ENCODE results near the gene FAM204A.

The FAM204A gene

DNA sequence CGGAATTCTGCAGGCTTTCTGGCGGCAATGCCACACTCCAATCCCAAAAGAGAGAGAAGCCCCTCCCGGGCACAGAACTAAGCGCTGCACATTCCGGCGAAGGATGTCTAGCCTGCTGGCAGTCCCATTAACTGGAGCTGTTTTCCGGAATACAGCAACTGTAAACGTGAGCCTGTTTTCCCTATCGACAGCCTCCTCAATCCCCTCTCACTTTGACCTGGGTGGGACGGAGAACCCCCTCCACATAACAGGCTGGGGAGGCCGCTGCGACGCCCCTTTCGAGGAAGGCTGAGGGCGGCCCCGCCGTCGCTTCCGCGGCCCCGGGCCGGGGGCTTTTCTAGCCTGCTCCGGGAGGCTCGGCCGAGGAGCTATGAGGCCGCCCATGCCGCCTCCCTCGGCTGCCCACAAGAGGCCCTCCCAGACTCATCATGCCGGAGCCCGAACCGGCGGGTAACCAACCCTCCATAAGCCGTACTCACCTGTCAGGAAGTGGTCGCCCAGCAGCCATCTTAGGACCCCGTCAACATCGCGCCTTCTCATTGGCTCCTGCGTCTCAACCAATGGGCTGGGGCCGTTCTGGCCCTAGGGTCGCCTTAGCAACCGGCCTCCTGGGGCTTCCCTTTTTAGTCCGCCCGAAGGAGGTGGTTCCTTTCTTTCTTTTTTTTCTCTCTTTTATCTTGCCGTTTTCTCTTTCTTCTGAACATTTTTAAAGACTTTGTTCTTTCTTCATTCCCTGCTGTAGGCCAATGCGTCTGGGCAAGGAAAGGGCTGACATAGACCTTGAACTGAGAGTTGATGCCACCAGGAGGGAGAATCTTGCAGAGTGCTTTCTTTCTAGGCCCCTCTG lies at the start of gene FAM204A:
FAM204A (minus strand) TSS at position 534 of the 847 bp plus-strand sequence. CDS start 5,909 bp downstream, outside the sequence.
- peak; percentile 83 to 84 for DNase-seq (ENCODE audit: low read depth in 2 of 2)

DNA sequence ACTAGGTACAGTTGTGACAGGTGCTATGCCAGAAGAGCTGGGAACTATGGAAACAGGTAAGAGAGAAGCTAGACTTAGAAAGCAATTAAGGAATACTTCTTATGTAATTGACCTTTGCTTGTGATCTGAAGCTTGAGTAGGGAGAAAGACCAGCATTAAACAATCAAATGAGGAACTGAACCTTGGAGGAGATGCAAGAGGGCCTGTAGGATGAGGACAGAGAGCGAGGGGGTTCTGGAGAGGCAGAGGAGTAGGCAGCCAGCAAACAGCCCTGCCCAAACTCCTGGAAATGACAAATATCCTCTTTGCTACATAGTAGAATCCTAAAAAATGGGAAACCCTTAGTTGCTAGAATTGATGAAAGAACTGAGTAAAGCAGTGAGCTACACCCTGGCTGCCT lies 41.6 kb upstream of the FAM204A start:
- DNase-seq (ENCODE audit: low read depth in 2 of 2) = no peak

DNA sequence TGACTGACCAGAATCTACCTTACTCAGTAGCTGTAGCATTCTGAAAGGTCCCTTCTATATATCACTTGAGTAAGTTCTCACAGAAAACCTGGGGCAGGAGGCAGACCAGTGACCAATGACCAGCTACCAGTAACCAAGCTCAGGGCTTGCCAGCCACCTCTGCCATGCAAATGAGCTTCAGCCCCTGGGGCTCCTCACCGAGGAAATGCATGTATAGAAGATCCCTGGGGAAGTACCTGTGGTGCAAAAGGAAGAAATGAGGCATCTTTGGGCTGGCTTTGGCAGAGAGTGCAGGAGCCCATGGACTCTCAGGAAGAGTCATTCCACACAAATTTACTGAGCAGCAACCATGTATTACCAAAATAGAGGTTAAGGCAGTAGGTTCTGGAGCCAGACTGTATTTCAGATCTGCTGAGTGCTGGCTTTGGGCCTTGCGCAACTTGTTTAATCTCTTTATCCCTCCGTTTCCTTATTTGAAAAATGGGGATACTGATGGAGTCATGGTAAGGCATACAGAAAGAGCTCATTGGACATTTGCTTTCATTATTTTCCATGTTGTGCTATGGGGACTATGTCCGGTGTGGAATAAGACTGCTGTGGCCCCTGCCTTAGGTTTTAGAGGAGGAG lies 41.1 kb upstream of the FAM204A start:
- no peak for DNase-seq (ENCODE audit: low read depth in 2 of 2)

DNA sequence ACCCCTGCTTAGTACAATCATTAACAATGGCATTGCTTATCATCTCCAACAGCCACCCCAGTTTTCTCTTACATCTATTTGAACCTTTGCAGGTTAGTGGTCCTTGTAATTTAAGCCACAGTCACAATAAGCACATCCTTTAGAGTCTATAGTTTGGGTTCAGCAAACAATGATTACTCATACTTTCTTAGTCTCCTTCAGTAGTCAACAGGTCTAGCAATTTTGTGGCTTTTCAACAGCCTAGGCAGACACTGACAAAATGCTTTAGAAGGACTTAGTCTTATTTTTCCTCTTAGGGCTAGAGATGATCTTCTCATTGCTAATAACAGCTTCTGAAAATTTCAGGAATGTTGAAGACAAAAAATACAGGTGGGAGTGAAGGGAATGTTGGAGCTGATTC lies 32.3 kb upstream of the FAM204A start:
- DNase-seq (ENCODE audit: low read depth in 2 of 2) = no peak

DNA sequence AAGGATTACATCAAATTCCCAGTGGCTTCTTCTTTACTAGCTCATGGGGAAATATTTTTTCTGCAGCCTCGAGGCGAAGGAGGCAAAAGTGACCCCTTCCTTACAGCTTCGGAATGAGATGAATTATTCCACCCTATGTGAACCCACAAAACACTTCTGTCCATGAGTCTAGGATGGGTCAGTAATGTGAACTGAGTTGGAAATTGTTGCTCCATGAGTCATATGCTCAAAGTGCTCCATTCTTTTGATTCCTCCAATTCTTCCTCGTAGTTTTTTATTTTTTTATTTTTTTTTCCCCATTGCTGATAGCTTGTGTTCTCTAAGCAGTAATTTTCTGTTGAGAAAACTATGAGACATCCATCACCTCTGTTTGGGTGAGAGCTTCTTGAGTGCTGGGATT lies 31.7 kb upstream of the FAM204A start:
- peak; percentile 55 to 58 for DNase-seq (ENCODE audit: low read depth in 2 of 2)

DNA sequence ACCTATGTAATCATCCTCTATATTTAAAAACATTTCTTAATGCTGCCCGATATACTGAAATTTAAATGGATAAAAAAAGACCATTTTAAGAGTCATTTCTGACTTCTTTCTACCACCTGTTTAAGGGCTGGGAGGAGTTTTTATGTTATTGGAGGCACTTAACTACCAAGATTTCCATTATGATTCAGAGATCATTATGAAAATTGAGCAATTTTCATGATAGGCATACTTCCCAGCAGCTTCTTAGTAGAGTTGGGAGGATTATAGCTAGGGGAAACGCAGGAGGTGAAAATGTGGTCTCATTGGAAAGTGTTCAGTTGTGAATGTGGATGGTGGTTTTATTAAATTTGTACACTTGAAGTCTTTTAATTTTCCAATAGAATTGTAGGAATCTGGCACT lies 28.4 kb upstream of the FAM204A start:
- DNase-seq (ENCODE audit: low read depth in 2 of 2) = no peak

DNA sequence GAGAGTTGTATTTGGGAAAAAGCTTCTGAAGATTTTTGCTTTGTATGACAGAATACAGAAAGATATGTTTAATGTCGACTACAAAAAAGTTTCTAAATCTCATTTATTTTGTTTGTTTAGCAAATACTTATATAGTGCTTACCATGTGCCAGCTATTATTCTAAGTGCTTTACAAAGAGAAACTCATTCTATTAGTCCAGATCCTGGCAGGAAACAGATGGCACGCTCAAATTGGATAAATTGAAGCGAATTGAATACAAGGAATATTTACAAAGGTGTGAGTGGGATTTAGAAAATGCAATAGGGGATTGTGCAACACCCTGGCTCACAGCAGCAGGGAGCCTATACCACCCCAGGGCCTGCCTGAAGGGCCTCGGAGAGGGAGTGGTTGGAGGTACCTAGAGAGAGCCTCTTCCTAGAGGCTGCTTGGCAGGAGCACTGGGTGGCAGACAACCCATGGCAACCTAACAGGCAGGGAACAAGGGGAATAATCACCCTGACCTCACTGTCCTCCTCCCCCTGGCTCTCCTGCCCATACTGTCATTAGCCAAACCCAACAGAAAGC lies 27.6 kb upstream of the FAM204A start:
- no peak for DNase-seq (ENCODE audit: low read depth in 2 of 2)

DNA sequence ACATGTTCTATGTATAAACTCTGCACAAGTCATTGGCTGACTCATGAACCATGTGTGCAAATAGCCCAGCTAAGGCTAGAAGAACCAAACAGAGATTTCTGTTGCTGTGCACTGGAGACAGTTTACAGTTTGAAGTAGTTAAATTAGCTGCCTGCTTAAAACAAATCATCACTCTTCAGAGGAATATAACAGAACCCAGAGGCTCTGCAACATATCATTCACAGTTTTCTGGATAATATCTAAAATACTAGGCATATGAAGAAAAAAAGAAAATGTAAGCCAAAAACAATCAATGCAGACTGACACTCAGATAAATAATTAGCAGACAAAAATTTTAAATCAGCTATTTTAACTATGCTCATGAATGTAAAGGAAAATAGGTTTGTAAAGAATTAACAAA lies 23.6 kb upstream of the FAM204A start:
- DNase-seq (ENCODE audit: low read depth in 2 of 2) = no peak

DNA sequence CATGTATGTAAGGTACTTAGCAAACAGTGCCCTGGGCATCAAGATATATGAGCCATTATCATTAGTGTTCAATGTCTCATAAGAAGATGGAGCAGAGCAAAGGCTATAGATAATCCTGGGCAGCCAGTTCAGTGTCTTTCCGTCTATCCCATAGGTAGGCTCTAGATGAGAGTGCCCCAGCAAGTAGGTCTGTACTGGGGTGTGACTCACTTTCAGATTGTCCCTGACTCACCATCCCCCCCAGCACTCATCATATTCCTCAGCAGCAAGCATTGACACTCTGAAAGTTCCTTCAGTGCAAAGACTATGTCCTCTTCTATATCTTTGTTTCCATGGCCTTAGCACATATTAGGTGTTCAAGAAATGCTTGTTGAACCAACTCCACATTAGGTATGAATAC lies 20.0 kb upstream of the FAM204A start:
- no peak for DNase-seq (ENCODE audit: low read depth in 2 of 2)

DNA sequence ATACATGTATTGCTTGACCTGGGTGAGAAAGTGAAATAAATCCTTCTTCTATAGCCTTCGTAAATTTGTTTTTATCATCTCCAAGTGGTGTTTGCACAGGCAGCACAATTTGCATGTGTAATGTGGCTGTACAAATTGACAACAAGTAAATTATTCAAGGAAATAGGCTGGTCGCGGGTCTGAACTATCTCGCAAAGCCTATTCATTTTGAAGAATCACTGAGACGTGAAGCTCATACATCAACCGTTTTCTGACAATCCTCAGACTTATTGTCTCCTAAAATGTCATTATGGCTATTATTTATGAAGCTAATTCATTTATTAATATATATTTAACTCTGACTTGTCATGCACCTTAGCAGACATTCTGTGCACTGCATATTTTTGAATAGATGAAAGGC lies 16.2 kb upstream of the FAM204A start:
- DNase-seq (ENCODE audit: low read depth in 2 of 2) = no peak

DNA sequence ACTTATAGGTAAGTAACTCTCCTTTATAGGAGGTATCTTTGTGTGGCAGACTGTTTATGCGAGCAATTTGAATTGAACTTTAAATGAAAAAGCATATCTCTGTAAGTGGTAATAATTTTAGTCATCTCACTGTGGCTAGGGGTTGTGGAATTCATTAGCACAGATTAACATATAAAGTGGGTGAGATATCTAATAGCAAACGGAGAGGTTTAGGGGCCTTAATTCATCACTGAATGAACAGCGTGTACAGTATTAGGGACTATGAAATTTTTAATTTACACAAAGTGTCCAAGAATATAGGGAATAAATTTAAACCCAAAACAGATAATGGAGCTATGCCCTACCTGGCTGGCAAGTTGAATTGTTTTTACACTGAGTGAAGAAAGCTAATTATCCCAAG lies 15.7 kb upstream of the FAM204A start:
- DNase-seq (ENCODE audit: low read depth in 2 of 2) = no peak

DNA sequence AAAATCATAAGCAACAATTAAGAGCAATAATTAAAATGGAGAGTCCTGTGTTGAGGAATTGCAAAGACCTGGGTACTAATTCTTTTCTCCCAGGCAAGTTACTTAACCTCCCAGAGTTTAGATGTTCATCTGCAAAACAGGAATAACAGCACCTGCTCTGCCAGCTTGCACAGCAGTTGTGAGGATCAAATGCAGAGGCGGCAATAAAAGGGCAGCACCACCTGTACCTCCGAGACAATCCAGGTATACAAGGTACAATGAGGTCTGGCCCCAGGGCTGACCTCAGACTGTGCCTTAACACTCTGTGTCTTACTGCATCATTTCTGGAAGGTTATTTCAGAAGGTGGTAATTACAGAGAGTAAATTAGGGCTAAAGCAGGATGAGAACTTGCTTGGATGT lies 14.5 kb upstream of the FAM204A start:
- no peak for DNase-seq (ENCODE audit: low read depth in 2 of 2)

DNA sequence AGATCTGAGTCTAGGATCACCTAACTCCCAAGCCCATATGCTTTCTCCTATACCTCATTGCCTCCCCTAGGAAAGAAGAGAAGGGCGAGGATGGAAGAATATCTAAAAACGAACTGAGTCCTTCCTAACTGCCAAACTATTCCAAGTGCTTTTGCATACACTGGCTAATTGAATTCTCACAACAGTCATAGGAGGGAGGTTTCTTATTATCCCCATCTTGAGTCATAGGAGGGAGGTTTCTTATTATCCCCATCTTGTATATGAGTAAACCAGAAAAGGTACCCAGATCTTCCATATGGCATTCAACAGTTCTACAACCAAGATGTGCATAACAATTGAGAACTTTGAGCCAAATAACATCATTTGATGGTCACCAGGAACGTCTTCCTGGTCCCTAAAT lies 13.1 kb upstream of the FAM204A start:
- no peak for DNase-seq (ENCODE audit: low read depth in 2 of 2)

DNA sequence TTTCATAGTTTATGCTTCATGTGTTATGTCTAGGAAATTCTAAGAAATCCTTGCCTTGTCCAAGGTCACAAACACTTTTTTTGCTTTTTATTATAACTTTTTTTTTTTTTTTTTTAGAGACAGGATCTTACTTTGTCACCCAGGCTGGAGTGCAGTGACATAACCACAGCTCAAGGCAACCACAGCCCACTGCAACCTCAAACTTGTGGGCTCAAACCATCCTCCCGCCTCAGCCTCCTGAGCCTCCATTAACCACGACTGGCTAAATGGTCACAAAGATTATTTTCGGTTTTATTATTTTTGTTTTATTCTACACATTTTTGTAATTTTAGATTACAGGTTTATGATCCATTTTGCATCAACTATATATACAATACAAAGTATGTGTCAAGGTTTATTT lies 7.1 kb upstream of the FAM204A start:
- DNase-seq (ENCODE audit: low read depth in 2 of 2) = no peak

DNA sequence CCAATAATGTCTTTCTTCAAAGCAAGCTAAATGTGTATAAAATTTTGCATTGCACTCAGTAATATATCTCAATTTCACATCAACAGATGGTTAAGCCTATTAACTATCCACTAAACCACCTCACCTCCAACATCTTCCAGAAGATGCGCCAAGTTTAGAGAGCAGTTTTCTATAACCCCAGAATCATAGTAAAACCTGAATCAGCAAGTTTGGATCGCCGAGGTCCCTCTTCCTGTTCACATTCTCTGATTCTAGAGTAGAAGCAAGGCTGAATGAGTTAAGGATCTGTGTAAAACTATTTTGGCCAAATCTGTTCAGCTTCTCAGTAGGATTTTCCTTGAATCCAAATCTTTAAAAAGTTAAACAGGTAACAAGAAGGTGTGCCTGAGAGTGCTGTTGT lies 1.4 kb upstream of the FAM204A start:
- no peak for DNase-seq (ENCODE audit: low read depth in 2 of 2)

DNA sequence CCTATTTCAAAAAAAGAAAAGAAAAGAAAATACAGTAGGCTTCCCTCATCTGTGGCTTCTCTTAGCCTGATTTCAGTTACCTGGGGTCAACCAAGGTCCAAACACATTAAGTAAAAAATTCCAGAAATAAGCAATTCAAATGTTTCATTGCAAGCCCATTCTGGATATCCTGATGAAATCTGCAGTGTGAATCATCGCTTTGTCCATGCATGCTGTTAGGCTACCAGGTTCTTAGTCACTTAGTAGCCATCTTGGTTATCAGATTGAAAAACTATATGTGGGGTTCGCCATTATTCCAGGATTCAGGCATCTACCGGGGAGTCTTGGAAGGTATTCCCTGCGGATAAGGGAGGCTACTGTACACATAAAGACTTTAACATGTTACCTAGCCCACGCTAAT lies 991 bp upstream of the FAM204A start:
- peak in 1 of 2 experiments; percentile 7 for DNase-seq (ENCODE audit: low read depth in 2 of 2)

DNA sequence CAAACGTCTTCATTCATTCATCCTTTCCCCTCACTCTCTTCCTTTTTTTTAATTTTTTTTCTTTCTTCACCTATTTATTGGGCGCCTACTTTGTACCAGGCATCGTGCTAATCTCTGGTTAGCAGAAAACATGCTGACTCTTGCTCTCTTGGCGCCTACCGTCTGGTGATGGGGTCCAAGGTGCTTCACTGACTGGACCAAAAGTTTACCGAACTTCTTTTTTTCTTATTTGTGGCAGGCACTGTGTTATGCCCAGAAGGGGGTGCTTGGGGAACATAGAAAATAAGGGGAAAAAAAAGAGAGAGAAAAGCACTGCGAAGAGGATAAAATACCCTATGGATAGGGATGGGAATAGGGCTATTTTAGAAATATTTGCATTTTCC lies 505 bp upstream of the FAM204A start:
- DNase-seq (ENCODE audit: low read depth in 2 of 2) = no peak

DNA sequence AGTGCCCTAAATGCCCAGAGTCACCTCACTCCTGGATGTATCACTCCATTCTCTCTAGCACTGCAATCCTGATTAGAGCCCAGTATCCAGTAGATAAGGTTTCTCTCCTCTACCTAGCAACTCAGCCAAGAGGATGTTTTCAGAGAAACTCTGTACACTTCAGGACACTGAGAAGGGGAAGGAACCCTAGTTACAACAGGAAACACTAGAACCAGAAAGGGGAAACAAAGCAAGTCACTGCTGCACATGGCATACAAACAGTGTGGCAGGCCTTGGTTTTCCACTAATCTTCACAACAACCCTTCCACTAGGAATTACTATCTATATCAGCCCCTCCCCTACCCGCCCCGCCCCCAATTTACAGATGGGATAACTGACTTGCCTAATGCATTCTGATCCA lies 1.6 kb downstream of the FAM204A start:
- no peak for DNase-seq (ENCODE audit: low read depth in 2 of 2)

DNA sequence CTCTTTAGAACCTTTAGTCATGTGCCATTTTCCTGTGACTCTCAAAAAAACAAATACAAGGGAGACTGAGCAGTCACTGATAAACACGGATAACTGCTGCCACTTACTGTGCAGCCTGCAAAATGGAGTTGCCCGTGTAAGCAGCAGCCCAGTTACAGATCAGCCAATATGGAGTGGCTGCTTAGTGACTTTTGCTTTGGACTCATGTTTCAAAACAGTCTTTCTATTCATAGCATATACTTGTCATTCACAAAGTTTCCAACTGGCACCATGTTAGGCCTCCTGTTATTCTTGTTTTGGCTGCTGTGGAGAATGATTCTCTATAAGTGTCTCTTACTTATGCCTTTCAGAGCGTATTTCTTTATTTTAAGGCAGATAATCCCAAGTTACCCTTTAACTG lies 3.0 kb downstream of the FAM204A start:
- DNase-seq (ENCODE audit: low read depth in 2 of 2) = no peak

DNA sequence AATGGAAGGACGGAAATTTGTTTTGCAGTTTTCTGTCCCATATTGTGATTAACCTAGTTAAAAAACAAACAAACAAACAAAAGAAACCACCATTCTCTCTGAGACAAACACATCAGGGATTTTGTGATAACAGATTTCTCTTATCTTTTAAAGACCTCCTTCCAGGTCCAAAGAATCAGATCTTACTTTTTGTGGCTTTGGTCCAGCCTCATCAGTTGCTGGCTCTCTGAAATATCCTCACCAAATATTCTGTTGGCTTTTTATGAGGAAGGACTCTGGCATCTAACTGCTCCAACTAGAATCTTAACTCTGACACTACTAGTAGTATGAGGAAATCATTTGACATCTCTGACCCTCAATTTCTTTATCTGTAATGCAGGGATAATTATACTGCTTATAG lies 4.8 kb downstream of the FAM204A start:
- no peak for DNase-seq (ENCODE audit: low read depth in 2 of 2)

DNA sequence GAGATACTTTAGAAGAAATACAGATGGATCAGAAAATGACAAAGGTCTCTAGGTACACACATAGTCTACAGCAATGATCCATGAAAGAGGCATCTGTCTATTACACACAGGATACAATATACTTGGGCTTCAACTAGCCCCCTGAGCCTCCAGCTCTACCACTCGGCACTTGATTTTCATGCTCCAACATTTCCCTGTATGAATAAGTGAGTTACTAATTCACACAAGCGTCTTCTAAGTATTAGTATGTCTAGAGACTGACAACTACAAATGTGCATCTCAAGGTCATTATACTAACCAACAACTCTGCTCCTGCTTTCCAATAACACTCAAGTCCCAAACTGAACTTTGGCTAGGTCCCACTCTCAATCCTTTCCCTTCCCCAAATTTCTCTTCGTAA lies 8.3 kb downstream of the FAM204A start:
- DNase-seq (ENCODE audit: low read depth in 2 of 2) = no peak

DNA sequence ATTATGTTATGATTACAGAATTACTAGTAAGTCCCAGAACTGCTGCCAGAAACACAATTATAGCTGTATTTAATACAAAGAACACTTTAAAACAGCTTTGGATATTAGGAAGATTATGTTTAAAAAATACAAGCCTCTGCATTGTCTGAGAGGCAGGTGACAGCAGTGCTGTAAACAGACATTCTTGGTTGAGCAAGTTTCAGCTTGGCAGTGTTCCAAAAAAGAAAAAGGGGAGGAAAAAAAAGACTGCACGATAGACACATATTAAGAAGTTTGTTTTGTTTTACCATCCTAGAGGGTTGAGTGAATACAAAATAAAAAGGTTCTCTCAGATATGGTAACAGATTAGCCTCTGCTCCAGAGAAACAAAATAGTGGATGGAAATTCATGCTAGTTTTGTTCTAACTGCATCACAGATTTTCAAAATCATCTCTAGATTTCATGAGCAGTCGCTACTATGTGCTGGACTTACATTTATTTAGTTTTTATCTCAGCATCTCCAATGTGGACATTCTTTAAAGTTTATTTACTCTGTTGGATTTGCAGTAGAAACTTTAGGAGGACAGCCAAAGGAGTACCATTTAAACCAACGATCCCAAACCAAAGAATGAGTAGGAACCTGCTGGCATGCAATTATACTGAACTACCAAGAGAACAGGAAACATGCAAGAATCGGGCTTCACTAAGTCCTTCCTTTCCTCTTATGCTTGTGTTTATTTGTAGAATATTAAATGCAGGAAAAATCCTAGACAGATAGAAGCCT lies 9.0 kb downstream of the FAM204A start:
- no peak for DNase-seq (ENCODE audit: low read depth in 2 of 2)

Data from fibroblast of skin of left quadriceps (primary cell).